NCI-H2227 (cell line): Measurements from ENCODE around the gene TMCC3.
"Not testable (repeated sequence)": the region's sequence is repeated elsewhere in the genome, so short reads cannot be mapped to it uniquely, and the experiment has no call there.

Source experiments
- DNase-seq: peaks from one replicate; lab custom pipeline; 2025; ENCODE audit not compliant: unreplicated experiment; lab: John Stamatoyannopoulos, UW

The TMCC3 gene

DNA sequence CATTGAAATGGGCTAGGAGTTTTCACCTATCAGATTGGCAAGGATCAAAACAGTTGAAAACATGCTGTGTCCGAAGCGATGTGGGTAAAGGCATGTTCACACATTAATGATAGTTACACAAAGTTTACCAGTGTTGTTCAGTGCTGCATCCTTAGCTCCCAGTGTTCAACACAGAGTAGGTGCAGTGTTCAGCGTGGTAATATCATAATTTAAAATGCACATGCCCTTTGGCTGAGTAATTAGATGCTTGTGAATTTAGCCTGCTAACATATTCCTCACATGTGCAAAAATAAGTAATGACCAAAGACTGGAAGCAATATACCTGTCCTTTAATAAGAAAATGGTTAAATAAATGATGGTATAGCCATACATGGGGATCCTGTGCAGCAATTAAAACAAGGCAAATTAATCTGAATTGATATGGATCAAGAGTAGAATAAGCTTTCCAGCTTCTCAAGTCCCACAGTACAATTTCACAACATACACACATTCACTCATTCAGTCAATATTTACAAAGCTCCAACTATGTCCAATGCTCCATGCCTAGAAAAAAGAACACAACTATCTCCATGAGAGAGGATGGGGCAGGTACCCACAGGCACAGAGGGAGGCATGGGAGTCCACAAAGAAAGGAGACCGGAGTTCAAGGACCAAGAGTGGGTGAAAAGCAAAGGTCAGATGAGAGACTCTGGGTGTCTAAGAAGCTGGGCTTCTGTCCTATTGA is 12.8 kb downstream of the TMCC3 start:
- DNase-seq, result no peak

DNA sequence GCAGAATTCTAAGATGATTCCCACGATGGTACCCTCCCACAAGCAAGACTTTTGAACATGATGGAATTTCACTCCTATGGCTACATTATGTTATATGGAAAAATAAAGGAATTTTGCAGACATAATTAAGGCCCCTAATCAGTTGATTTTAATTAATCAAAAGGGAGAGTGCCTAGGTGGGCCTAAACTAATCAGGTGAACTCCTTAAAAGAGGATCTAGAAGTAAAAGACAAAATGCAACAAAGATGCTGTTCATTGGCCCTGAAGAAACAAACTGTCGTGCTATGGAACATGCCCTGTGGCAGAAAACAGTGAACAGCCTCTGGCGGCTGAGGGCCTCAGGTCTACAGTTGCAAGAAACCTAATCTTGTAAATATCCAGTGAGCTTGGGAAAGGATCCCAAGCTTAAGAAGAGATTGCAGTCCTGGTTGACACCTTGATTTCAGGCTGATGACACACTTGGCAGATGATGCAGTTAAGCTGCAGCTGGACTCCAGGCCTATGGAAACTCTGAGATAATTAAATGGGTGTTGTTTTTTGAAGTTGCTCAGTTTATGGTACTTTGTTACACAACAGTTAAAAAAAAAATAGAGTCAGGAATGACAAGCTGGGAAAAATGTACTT is 13.8 kb downstream of the TMCC3 start:
- DNase-seq, result no peak

DNA sequence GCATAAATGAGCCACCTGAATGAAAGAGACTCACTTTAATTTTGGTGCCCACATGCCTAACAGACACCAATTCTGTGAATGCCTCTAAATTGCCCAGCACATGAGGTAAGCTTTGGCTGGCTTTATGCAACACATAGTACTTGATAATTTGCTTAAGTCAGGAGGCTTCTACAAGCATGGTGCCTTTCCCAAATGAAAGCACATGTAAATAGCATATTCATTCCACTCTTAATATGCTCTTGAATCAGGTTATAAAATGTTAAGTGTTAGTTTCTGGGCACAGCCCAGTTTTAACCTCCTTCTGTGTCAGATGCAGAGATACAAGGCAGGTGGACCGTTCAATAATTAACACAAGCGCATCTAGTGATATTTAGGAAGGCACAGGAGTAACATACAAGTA is 15.6 kb downstream of the TMCC3 start:
- DNase-seq, result no peak

DNA sequence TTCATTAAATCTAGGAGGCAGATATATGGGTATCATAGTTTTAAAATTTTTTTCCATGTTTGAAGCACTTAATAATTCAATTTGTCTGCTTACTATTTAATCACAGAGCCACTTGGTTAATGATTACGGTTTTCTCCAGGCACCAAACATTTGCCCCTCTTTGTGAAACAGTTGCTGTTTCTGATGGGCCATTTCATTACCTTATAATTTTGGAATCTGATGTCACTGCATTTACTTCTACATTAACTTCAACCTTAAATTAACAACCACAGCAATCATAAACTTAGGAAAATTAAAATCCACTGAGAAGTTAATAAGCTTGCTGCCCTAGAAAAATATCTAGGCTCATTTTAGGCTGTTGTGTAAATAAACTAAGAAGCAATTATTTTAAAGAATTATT is 17.0 kb downstream of the TMCC3 start:
- DNase-seq, result no peak

DNA sequence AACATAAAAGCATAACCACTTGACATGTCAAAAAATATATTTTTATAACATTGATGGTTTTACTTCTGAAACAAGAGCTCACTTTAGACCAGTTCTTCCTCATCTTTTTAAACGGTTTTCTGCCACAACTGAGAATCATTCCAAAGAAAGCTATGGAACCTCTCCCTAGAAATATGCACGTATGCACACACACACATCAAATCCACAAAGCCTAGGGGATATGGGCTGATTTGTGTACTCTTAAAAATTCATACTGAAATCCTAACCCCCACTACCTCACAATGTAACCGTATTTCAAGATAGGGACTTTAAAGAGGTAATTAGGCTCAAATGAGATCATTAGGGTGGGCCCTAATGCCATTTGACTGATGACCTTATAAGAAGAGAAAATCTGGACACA is 19.3 kb downstream of the TMCC3 start:
- DNase-seq, result no peak

DNA sequence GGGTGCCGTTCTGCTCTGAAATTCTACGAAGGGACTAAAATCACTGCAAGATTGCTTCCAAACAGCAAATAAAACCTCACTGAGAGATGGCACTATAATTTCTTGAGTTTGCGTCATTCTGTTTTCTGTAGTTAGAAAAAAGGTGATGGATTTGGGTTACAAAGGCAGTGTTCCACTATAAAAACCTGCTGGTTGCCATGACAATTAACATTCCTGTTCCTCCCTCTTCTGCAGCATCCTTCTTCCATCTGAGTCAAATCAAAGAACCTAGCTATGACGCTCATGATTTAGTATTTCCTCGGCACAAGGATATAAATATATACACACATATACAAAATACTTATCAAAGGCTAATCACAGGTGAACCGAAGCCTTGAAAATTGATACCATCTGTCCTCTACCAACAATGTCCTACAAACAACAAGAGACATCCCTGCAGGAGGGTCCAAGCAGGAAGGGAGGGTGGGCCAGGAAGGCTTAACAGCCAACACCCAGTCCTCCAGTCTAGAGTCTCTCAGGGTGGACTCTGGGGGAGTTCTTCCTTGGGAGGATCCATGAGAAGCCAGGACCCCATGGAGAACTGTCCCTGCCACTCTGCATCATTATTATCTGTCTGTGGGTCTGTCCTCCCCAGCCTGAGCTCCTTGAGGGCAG is 21.4 kb downstream of the TMCC3 start:
- DNase-seq, result no peak

DNA sequence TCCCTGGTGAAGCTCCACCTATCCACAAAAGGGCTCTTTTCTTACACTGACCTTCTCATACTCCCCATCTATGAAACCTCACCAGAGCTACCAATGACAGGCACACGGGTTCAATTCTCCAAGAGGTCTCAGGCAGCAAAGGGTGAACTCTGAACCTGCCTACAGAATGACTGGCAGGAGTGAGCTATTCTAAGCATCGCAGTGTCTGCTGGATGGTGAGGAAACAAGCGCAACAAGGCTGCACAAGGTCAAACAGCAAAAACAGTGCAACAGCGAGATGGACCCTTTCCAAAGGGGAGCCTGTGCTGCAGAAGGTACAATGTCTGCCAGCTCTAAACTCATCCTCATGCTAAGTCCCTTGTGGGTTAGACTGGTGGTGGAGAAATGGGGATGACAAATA is 22.0 kb downstream of the TMCC3 start:
- no peak for DNase-seq

DNA sequence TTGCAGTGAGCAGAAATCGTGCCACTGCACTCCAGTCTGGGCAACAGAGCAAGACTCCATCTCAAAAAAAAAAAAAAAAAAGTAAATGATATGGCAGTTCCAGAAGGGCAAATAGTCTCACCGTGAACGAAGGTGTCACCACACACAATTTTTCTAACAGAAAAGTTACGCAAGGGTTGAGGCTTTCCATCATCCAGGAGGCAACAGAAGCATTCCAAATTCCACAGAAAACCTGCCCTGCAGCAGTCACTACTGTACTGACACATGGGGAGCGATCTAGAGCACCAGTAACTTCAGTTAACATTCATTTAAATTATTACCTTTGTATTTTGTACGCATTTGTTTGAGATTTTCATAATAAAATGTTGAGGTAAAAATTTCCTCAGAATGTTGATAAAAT is 24.8 kb downstream of the TMCC3 start:
- no peak for DNase-seq

DNA sequence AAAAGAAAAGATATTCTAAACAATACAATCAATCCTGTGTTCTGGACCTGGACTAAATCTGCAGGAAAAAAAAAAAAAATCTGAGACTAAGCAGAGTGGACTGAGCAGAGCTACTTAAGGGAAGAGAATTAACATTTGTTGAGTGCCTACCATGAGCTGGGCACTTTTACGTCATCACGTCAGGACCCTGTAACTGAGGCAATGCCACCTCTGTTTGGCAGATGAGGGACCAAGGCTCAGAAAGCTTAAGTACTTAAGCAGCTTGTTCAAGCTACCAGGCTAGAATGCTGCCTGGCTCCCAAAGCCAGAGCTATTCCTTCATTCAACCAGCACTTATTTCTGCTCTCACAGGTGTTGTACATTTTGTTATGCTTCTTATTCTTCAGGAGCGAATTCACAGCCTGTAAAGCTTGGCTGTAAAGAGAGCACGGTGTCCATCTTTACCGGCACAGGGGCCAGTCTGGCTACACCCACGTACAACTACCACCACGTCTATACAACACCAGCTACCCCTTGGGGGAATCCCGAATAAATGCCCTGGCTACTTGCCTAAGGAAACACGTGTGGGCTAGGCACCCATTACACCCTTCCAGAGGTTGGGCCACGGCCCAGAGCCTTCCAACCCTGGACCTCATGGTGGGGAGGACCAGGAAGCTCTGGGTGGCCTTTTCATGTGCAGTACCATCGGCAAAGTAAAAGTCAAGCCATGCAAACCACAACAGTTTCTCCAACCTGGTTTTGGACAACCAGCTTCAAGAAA is 27.0 kb downstream of the TMCC3 start:
- DNase-seq, result no peak

DNA sequence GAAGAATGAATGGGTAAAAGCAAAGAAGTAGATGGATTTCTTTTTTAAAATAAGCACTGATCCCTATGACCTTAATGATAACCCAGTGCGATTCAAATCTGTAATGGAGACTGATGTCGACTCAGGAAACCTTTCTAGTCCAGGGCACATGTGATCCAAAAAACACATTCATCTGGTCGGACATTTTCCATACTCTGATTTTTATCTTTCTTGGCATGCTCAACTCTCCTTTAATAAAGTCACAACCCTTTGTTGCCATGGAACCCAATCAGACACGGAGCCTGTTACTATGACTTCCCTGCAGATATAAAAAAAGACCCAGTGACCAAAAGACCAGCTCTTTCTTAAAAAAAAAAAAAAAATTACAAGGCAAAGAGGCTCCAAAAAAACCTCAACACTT is 27.9 kb downstream of the TMCC3 start:
- peak; percentile 21 for DNase-seq

DNA sequence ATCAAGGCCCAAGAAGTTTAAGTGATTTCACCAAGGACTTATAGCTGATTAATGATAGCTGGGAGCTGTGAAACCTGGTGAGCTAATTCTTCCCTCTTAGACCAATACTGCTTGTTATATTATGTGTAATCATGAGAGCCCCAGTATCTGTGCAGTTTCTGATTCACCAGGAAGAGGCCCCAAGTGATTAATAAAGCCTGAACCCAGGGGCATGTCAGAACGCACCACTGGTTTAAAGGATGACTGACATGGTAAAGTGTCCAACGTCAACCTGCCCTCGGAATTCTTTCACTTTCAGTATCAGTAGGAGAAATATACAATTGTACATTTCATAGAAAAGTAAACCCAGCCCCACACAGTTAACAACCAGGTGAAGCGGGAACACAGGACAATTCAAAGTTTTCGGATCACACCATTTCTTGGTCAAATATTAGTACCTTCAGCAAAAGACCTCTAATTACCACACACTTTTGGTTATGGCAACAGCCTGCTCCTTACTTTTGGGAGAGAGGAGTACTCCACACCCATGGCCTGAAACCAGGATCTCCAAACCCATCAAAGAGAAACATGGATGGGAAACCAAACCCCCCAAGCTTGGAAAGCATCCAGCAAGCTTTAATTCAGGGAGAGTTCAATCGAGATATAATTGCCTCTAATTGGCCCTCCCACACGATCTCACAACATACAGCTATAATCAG is 28.5 kb downstream of the TMCC3 start:
- DNase-seq, result no peak

DNA sequence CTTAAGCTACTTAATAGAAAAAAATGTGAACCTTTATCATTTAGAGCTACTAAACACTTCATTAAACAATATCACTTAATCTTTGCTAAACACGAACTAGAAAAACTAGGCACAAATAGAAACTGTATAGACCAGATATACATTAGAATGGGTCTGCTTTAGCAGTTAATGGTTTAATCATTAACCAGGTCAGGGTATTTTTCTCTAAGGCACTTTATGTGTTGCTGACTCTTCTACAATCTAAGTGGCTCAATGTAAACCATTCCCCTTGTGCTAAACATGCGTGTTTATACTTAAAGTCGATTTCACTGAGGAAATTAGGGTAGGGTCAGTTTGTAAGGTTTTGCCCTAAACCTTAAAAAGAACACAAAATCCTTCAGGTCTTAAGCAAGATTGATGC is 29.7 kb downstream of the TMCC3 start:
- DNase-seq, result no peak

DNA sequence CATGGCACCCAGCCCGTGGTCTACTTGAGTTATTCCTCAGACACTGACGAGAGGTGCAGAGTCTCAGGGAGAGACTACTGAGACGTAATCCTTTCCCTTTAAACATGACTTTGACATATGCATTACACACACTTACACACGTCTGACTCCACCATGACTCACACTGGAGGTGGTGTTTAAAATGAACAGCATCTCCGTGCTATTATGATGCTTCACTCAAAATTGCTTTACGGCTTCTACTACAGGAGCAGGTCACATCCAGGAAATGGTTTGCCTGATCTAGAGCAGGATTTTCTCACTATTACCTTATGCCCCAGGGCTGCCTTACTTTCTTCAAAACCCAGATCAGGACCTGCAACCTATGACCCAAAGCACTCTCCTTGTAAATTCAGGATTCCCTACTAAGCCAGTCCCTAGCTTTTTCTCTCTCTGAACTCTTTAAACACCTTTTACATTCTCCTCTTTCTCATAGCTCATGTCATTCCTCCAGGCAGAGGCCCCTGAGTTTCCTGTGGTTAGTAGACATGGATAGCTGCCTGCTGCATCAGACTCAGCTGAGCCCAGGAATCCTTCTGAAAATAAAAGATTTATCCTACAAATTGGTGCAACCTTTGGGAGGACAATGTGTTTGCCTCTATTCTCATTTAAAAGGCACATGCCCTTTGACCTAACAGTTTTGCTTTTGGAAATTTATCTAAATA is 31.2 kb downstream of the TMCC3 start:
- no peak for DNase-seq

DNA sequence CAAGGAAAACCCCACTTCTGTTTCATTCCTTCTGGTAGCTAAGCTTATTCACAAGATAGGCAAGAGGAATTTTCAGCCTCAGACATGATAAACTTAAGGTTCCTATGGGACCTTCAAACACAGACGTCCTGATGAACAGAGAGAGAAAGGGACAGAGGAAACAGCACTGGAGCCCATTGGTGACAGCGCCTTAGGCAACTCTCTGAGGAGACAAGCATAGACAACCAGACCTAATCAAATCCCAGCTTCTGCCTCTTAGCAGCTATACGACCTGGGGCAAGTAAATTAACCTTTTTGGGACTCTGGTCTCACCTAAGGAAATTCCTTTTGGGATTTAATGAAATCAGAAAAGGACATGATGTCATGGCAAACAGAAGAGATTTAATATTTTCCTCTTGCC is 33.3 kb downstream of the TMCC3 start:
- DNase-seq, result no peak

DNA sequence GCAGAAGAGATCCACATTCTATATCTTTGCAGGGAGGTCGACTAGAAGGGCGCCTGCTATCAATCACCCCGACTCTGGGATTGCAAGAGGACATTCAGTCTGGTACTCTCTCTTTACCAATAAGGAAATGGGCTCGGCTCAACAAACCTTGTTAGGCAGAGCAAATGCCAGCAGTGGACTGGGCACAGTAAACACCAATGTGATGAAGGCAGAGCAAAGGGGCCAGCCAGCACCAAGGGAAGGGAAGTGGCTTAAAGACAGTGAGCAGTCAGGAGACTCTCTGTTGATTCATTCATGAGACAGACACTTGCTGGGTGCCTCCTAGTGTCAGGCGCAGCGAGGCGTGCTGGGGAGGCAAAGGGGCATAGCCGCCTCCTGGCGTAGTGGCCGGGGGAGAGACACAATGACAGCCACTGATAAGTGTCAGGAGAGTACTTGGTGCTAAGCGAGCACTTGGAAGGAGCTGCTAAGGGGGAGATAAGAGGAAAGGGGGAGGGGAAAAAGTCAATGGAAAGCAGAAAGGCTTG is 34.1 kb downstream of the TMCC3 start:
- peak; percentile 41 for DNase-seq

DNA sequence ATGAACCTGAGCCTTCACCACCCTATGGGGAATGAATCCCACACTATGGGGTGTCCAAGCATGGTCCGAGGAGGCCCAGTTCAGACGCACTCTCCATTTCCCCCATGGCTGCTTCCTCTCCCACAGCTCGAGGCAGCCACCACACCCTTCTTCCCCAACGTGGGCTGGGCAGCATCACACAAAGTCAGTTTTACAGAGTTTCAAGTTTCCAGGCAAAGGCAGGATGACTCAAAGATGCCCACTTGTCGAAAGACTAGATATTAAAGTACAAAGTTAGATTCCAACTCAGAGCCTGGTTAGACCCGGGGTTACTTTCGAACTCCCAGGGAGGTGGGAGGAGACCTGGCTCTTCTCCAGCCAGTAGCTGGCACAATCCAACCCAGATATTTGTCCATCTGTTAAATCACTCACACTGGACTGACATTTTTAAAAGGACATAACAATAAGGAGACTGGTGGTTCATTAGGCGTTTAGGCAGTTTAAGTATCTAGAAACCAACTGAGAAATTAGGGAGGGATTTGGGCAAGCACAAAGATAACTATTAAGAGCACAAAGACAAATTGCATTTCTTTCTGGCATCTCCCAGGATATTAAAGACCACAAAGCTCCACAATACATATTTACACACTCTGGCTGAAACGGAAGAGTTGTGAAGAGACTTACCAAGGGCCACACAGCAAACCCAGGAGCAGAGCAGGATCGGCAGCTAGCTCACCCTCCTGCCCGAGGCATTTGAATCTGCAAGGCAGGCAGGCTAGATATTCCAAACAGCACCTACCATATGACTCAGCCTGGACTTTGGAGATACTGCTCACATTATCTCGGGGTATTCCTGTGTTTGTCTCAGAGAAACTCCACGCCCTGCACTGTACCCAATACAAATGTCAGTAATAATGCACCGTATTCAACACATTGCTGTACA is 34.8 kb downstream of the TMCC3 start:
- peak; percentile 34 for DNase-seq

DNA sequence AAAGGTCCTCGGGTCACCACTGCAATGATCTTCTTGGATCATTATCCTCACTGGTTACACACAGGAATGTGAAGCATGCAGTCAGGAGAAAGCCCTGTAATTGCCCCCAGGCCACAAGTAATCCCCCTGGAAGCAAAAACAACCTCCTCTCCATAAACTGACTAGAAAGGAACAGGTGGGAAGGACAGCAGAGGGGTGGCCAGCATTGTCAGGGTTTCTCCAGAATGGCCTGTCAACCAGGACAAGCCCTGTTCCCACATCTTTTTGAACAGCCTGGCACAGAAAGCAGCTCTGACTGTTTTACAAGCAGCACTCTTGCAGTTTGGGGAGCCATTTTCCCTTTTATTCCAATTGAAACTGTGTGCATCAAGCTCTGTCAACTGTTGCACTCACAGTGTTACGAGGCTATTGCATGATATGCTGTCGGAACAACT is 36.1 kb downstream of the TMCC3 start:
- peak; percentile 36 for DNase-seq

DNA sequence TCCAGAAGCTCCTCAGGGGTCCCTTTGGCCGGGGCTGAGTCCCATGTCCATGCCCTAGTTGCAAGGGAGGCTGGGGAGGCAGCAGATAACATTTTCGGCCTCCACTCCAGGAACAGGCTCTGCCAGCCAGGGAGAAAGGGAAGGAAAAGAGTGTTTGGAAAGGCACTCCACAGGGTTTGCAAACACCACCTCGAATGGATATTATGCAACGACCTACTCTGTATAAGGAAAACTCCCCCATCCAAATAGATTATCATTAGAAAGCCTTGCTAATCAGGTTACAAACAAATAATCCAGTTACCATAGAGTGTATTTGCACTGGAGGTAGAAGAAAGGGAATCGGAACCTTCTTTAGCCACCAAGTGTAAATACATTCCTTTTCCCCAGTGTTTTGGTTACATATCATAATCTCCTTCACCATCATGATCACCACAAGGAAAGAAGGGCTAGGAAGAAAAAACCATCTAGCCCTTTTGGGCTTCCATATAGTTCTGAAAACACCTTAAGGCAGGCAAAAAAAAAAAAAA is 40.4 kb downstream of the TMCC3 start:
- DNase-seq, result no peak

DNA sequence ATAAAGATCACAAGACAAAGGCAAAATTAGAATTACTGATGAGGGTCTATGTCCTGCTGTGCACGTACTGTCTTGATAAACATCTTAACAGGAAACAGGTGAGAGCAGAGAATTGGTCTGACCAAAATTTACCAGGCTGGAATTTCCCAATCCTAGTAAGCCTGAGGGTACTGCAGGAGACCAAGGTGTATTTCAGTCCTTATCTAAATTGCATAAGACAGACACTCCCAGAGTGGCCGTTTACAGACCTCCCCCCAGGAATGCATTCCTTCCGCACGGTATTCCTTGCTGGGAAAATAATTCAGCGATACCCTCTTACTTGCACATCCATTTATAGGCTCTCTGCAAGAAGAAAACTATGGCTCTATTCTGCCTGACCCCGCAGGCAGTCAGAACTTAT is 43.5 kb downstream of the TMCC3 start:
- not testable (repeated sequence) for DNase-seq
